ENCODE results near the gene SEMA4D.
"Not testable (repeated sequence)": the region's sequence is repeated elsewhere in the genome, so short reads cannot be mapped to it uniquely, and the experiment has no call there.

SEMA4D gene

GRCh38 chr9:89383721-89384300 is 114.1 kb downstream of the SEMA4D start:
- DNase-seq (ENCODE audit: low spot score) = no peak

GRCh38 chr9:89383030-89383720 is 114.7 kb downstream of the SEMA4D start:
- no peak for DNase-seq (ENCODE audit: low spot score)

- DNase-seq (ENCODE audit: low spot score) = no peak
These were observed 115.6 kb downstream of the SEMA4D start for GRCh38 chr9:89382026-89382986.

GRCh38 chr9:89381308-89381609 is 116.7 kb downstream of the SEMA4D start:
- no peak for DNase-seq (ENCODE audit: low spot score)

DNA sequence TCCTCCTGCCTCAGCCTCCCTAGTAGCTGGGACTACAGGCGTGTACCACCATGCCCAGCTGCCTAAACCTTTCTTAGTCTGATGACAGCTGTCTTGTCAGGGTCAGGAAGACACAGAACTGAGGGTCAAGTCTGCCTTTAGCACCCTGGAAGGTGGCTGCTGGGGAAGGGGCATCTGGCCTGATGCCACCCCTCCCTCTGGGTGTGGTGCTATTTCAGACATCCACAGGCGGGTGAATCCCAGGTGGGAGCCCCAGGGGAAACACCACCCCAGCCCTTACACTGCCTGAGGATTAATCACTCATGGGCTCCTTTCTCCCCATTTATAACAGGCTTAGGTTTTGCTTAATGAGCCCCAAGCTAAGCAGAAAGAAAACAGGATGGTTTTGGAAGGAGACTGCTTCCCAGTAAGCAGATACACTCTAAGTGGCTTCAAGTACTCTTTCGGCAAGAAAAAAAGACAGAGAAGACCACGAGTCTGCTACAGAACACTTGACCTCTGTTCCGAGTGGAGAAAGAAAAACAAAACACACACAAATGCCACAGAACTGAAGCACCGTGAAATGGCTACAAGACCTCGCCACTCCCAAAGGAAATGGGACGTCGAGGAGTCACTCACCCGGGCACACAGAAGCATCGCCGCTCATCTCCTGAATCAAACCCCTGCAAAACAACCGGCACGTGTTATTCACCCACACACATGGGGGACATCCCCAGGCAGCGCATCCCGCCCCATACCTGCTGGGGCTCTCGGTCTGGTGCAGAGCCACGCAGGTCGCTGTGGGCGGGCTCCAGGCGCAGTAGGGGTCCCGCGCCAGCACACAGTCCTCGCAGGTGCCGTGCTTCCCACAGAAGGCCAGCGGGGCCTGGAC is 117.2 kb downstream of the SEMA4D start:
- DNase-seq (ENCODE audit: low spot score) = no peak

GRCh38 chr9:89379508-89380115 is 118.3 kb downstream of the SEMA4D start:
- no peak for DNase-seq (ENCODE audit: low spot score)

DNA sequence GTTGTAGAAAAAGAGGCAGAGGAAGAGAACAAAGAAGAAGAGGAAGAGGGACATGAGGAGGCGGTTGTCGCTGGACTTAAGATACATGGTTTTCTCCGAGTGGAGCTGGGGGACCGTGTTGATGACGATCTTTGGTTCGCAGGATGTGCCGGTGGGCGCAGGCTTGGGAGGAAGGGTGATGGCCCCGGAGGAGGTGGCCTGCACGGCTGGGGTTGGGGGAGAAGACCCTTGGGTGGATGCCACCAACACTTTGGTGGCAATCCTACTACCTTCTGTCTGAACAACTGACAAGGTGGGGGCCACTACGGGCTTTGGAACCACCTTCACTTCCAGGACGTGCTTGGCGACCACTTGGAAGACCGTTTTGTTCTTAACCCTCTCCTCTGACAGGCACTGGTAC is 118.9 kb downstream of the SEMA4D start:
- no peak for DNase-seq (ENCODE audit: low spot score)

- DNase-seq (ENCODE audit: low spot score) = no peak
These were observed 119.4 kb downstream of the SEMA4D start for GRCh38 chr9:89378541-89378940.

GRCh38 chr9:89377411-89377810 is 120.5 kb downstream of the SEMA4D start:
- no peak for DNase-seq (ENCODE audit: low spot score)

GRCh38 chr9:89376741-89377351 is 121.1 kb downstream of the SEMA4D start:
- no peak for DNase-seq (ENCODE audit: low spot score)

DNA sequence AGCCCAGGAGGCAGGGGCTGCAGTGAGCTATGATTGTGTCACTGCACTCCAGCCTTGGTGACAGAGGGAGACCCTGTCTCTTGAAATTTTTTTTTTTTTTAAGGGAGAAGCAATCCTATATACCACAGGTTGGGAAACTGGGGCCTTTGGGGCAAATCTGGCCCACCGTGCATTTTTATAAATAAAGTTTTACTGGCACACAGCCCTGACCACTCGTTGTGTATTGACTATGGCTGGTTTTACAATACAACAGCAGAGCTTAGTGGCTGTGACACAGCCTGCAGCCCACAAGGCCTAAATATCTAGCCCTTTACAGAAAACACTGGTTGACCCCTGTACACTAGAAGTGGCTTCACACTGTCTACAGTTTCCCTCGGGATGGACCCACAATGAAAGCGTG is 121.6 kb downstream of the SEMA4D start:
- no peak for DNase-seq (ENCODE audit: low spot score)

DNA sequence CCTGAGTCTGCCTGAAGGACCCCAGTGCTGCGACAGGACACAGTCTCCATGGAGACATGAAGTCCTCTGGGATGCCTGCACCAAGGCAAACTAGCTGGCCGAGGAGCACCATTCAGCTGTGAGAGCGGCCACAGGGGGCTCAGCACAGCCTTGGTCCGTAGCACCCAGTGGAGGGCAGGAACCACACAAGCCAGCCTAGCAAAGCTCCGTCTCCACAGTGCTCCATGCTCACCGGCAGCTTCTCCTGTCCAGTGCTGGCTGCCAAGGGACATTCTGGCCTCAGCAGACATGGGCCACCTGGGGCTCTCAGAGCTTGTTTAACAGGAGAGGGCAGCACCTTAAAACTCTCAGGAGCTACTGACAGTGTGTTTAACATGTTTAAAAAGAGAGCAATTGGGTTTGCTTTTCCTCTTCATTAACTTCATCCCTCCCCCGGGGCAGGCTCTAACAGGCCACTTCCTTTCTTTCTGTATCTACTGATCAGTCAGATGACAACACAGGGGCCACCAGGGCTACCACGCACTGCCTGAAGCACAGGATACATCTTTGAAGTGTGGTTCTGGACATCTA is 122.6 kb downstream of the SEMA4D start:
- DNase-seq (ENCODE audit: low spot score) = no peak

GRCh38 chr9:89374176-89374575 is 123.7 kb downstream of the SEMA4D start:
- no peak for DNase-seq (ENCODE audit: low spot score)

GRCh38 chr9:89372979-89373378 is 124.9 kb downstream of the SEMA4D start:
- no peak for DNase-seq (ENCODE audit: low spot score)

DNA sequence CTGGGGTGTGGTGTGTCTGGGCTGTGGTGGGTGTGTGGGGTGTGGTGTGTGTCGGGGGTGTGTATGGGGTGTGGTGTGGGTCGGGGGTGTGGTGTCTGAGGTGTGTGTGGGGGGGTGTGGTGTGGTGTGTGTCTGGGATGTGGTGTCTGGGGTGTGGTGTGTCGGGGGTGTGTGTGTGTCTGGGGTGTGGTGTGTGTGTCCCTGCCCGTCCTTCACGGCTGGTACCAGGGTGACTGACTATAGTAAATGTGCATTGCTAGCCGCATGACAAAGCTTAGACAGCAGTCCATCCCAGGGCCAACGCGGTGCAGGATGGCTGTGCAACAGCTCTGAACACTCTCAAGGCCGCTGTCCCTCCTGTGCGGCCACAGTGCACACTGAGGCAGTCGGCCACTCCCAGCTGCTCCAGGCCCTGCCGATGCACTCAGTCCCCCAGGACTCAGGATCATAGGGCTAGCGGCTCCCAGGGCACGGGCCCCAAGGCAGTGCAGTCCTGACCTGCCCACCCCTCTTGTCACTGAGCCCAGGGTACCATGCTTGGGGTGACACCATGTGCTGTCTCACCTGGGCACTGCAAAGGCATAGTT is 125.6 kb downstream of the SEMA4D start:
- no peak for DNase-seq (ENCODE audit: low spot score)

DNA sequence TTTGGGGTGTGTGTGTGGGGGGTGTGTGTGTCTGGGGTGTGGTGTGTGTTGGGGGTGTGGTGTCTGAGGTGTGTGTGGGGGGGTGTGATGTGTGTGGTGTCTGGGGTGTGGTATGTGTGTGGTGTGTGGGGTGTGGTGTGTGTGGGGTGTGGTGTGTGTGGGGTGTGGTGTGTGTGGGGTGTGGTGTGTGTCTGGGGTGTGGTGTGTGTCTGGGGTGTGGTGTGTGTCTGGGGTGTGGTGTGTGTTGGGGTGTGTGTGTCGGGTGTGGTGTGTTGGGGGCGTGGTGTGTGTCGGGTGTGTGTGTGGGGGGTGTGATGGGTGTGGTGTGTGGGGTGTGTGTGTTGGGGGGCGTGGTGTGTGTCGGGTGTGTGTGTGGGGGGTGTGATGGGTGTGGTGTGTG is 126.1 kb downstream of the SEMA4D start:
- not testable (repeated sequence) for DNase-seq (ENCODE audit: low spot score)

DNA sequence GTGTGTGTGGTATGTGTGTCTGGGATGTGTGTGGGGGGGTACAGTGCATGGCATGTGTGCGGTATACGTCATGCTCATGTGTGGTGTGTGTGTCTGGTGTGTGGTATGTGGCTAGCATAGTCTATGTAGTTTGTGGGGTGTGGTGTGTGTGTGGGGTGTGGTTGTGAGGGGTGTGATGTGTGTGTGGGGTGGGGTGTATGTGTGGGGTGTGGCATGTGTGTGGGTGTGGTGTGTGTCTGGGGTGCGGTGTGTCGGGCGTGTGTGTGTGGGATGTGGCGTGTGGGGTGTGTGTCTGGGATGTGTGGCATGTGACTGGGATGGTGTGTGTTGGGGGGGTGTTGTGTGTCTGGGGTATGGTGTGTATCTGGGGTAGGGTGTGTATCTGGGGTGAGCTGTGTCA is 127.3 kb downstream of the SEMA4D start:
- no peak for DNase-seq (ENCODE audit: low spot score)

DNA sequence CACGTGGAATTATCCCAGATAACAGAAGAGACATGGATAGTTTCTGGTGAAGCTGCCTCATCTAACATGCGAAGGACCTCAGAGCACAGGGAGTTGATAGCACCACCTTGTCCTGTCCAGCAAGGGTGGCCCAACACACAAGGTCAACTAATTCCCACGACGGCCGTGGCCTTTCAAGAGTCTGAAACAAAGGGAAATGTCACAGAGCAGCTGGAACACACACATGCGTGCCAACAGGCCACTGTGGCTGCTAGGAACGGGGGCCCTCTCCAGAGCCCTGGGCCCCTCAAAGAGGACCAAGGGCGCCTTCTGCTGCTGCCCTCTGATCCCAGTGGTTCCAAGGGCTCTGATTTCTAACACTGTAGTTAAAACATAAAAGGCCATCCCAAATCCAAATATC is 128.9 kb downstream of the SEMA4D start:
- DNase-seq (ENCODE audit: low spot score) = no peak

GRCh38 chr9:89368550-89368949 is 129.4 kb downstream of the SEMA4D start:
- DNase-seq (ENCODE audit: low spot score) = no peak

GRCh38 chr9:89367726-89368437 is 130.0 kb downstream of the SEMA4D start:
- no peak for DNase-seq (ENCODE audit: low spot score)

Measured in D341Med (cell line).